ENCODE results near the gene ENGASE.

Gene ENGASE

GRCh38 chr17:79120259-79120658 is 45.6 kb downstream of the ENGASE start:
- no peak for DNase-seq
- in situ Hi-C loops (cut with HindIII; ENCODE audit: low pct_ligation_motif_present, low pct_unique_long_range_greater_than_20kb, low sequenced_read_pairs), result no loop called here

- in situ Hi-C loops (cut with HindIII; ENCODE audit: low pct_ligation_motif_present, low pct_unique_long_range_greater_than_20kb, low sequenced_read_pairs), result no loop called here
These were observed 49.4 kb downstream of the ENGASE start for GRCh38 chr17:79123988-79124387.

GRCh38 chr17:79124513-79125209 is 50.0 kb downstream of the ENGASE start:
- in situ Hi-C loops (cut with HindIII; ENCODE audit: low pct_ligation_motif_present, low pct_unique_long_range_greater_than_20kb, low sequenced_read_pairs), result no loop called here

More at GRCh38 chr17:79123988-79124387, 49.4 kb downstream of the ENGASE start:
- no peak for DNase-seq

GRCh38 chr17:79125503-79125902 is 50.9 kb downstream of the ENGASE start:
- in situ Hi-C loops (cut with HindIII; ENCODE audit: low pct_ligation_motif_present, low pct_unique_long_range_greater_than_20kb, low sequenced_read_pairs), result no loop called here
- DNase-seq, result no peak

More at GRCh38 chr17:79124513-79125209, 50.0 kb downstream of the ENGASE start:
- no peak for DNase-seq

GRCh38 chr17:79126139-79126538 is 51.5 kb downstream of the ENGASE start:
- peak; percentile 21 for DNase-seq

GRCh38 chr17:79127534-79128135 is 53.0 kb downstream of the ENGASE start:
- in situ Hi-C loops (cut with HindIII; ENCODE audit: low pct_ligation_motif_present, low pct_unique_long_range_greater_than_20kb, low sequenced_read_pairs), result no loop called here
- DNase-seq, result no peak

More at GRCh38 chr17:79126139-79126538, 51.5 kb downstream of the ENGASE start:
- in situ Hi-C loops (cut with HindIII; ENCODE audit: low pct_ligation_motif_present, low pct_unique_long_range_greater_than_20kb, low sequenced_read_pairs), result no loop called here

GRCh38 chr17:79129523-79129922 is 54.9 kb downstream of the ENGASE start:
- DNase-seq, result no peak
- in situ Hi-C loops (cut with HindIII; ENCODE audit: low pct_ligation_motif_present, low pct_unique_long_range_greater_than_20kb, low sequenced_read_pairs), result no loop called here

GRCh38 chr17:79130536-79131273 is 56.1 kb downstream of the ENGASE start:
- no peak for DNase-seq
- in situ Hi-C loops (cut with HindIII; ENCODE audit: low pct_ligation_motif_present, low pct_unique_long_range_greater_than_20kb, low sequenced_read_pairs), result no loop called here

- in situ Hi-C loops (cut with HindIII; ENCODE audit: low pct_ligation_motif_present, low pct_unique_long_range_greater_than_20kb, low sequenced_read_pairs), result no loop called here
- DNase-seq, result no peak
These were observed 56.6 kb downstream of the ENGASE start for GRCh38 chr17:79131274-79131635.

GRCh38 chr17:79131701-79132100 is 57.1 kb downstream of the ENGASE start:
- in situ Hi-C loops (cut with HindIII; ENCODE audit: low pct_ligation_motif_present, low pct_unique_long_range_greater_than_20kb, low sequenced_read_pairs), result no loop called here
- DNase-seq, result no peak

- DNase-seq, result no peak
These were observed 57.8 kb downstream of the ENGASE start for GRCh38 chr17:79132271-79133064.

GRCh38 chr17:79133214-79133613 is 58.6 kb downstream of the ENGASE start:
- DNase-seq, result no peak
- in situ Hi-C loops (cut with HindIII; ENCODE audit: low pct_ligation_motif_present, low pct_unique_long_range_greater_than_20kb, low sequenced_read_pairs), result no loop called here

More at GRCh38 chr17:79132271-79133064, 57.8 kb downstream of the ENGASE start:
- in situ Hi-C loops (cut with HindIII; ENCODE audit: low pct_ligation_motif_present, low pct_unique_long_range_greater_than_20kb, low sequenced_read_pairs), result no loop called here

- in situ Hi-C loops (cut with HindIII; ENCODE audit: low pct_ligation_motif_present, low pct_unique_long_range_greater_than_20kb, low sequenced_read_pairs), result no loop called here
- no peak for DNase-seq
These were observed 59.4 kb downstream of the ENGASE start for GRCh38 chr17:79133985-79134384.

GRCh38 chr17:79135011-79135410 is 60.4 kb downstream of the ENGASE start:
- in situ Hi-C loops (cut with HindIII; ENCODE audit: low pct_ligation_motif_present, low pct_unique_long_range_greater_than_20kb, low sequenced_read_pairs), result no loop called here

GRCh38 chr17:79135628-79136405 is 61.2 kb downstream of the ENGASE start:
- no peak for DNase-seq
- in situ Hi-C loops (cut with HindIII; ENCODE audit: low pct_ligation_motif_present, low pct_unique_long_range_greater_than_20kb, low sequenced_read_pairs), result no loop called here

More at GRCh38 chr17:79135011-79135410, 60.4 kb downstream of the ENGASE start:
- no peak for DNase-seq
